Stimulated activated CD8-positive, alpha-beta memory T cell treated with anti-CD3 and anti-CD28 coated beads, Interleukin-15, amount 100 ng/mL, for 48 hours (primary cell): ENCODE data around the gene SLC9B1.

ENCODE experiments used
- DNase-seq, 2 donors: peaks; one replicate each; pipeline ENCODE4 v3.0.0-alpha.2; 2020; ENCODE audit warnings: low read depth in 2 of 2

The SLC9B1 gene

GRCh38 chr4:103019308-103020124 is at the start of gene SLC9B1:
Gene SLC9B1 (minus strand): TSS chr4:103019705. CDS start chr4:102991711, 27,994 bp downstream.
- DNase-seq, result peak; percentile 91 to 94

GRCh38 chr4:103067841-103068547 is 48.5 kb upstream of the SLC9B1 start:
- DNase-seq, result no peak

GRCh38 chr4:103060453-103061148 is 41.1 kb upstream of the SLC9B1 start:
- no peak for DNase-seq

GRCh38 chr4:103054030-103054429 is 34.5 kb upstream of the SLC9B1 start:
- DNase-seq, result no peak

- no peak for DNase-seq
Measured at GRCh38 chr4:103052779-103053178, 33.3 kb upstream of the SLC9B1 start.

GRCh38 chr4:103052145-103052544 is 32.6 kb upstream of the SLC9B1 start:
- no peak for DNase-seq

- no peak for DNase-seq
Measured at GRCh38 chr4:103050736-103051436, 31.4 kb upstream of the SLC9B1 start.

- no peak for DNase-seq
Measured at GRCh38 chr4:103046416-103047290, 27.1 kb upstream of the SLC9B1 start.

- no peak for DNase-seq
Measured at GRCh38 chr4:103044183-103044582, 24.7 kb upstream of the SLC9B1 start.

GRCh38 chr4:103036169-103036568 is 16.7 kb upstream of the SLC9B1 start:
- no peak for DNase-seq

- DNase-seq, result no peak
Measured at GRCh38 chr4:103032574-103032973, 13.1 kb upstream of the SLC9B1 start.

GRCh38 chr4:103030791-103031190 is 11.3 kb upstream of the SLC9B1 start:
- no peak for DNase-seq

- no peak for DNase-seq
Measured at GRCh38 chr4:103029300-103029699, 9.8 kb upstream of the SLC9B1 start.

GRCh38 chr4:103026868-103027267 is 7.4 kb upstream of the SLC9B1 start:
- no peak for DNase-seq

GRCh38 chr4:103024996-103025395 is 5.5 kb upstream of the SLC9B1 start:
- no peak for DNase-seq

- DNase-seq, result no peak
Measured at GRCh38 chr4:103021120-103021519, 1.6 kb upstream of the SLC9B1 start.

- no peak for DNase-seq
Measured at GRCh38 chr4:103018391-103019307, 856 bp downstream of the SLC9B1 start.

- no peak for DNase-seq
Measured at GRCh38 chr4:103012551-103012950, 7.0 kb downstream of the SLC9B1 start.

GRCh38 chr4:103012060-103012459 is 7.4 kb downstream of the SLC9B1 start:
- no peak for DNase-seq
